K562 (cell line): ENCODE measurements around the gene OXLD1. TPM values are rescaled to one million over a fixed set of nuclear protein-coding genes. Genes with fewer than 3 reads are reported as not detected.

Experiments
- ATAC-seq: fragments of 200-7000 bp; cut with Tn5 transposase; 3 replicates; pipeline ENCODE4 v1.9.1; 2020; ENCODE audit warnings: moderate library complexity
- BruUV-seq: library from RNA; stranded (reverse); fragments of 400-500 nt; replicated peaks from 2 replicates; lab custom pipeline; 2021; lab: Mats Ljungman, UMichigan
- CTCF ChIA-PET: fragments of 300-600 bp; formaldehyde crosslinking; extraction: SDS; loops from one replicate; lab custom pipeline; 2021; ENCODE audit warnings: low intra/inter-chr PET ratio; lab: Yijun Ruan, JAX
- POLR2A ChIA-PET: fragments of 300-600, 350-650 bp; sonication (Branson Sonifier 250); formaldehyde crosslinking; extraction: SDS; loops from one replicate; lab custom pipeline; 2021; ENCODE audit warnings: antibody characterized with exemption, inconsistent platforms; lab: Yijun Ruan, JAX
- DNase-seq, 4 experiments: peaks; one replicate each; pipeline versions ENCODE4 v3.0.0 to v3.0.0-alpha.2; 2011 to 2018; ENCODE audit warnings: low spot score in 3 of 4, mixed read lengths in 3 of 4; ENCODE audit errors: extremely low read depth in 1 of 4
- FAIRE-seq: peaks from 2 replicates; lab custom pipeline; 2011; peaks lifted over from hg19 to GRCh38; lab: Jason Lieb, UNC
- H2AFZ ChIP-seq: 2 replicates; pipeline ENCODE4 v1.6.0; 2011; ENCODE audit warnings: low read depth, low read length, control low read depth, inconsistent platforms
- H3K27ac ChIP-seq: fragments of 200-600 bp; 3 replicates; pipeline ENCODE4 v1.8.0; 2011; ENCODE audit warnings: low read depth, mild to moderate bottlenecking, control low read depth, inconsistent platforms, low read length, moderate library complexity, mixed read lengths; ENCODE audit errors: extremely low read depth
- H3K27me3 ChIP-seq, 2 experiments: fragments of 300-600 bp in 1 of 2; 2 replicates in 1 of 2; 3 replicates in 1 of 2; pipeline versions ENCODE4 v1.6.0 to v1.8.0; 2011; ENCODE audit warnings: inconsistent platforms in 2 of 2, low read length in 2 of 2, mild to moderate bottlenecking in 1 of 2, mixed read lengths in 1 of 2, moderate library complexity in 1 of 2; ENCODE audit not compliant: control insufficient read depth in 2 of 2, insufficient read depth in 2 of 2
- H3K36me3 ChIP-seq: fragments of 300-600 bp; 3 replicates; pipeline ENCODE4 v1.8.0; 2011; ENCODE audit warnings: mild to moderate bottlenecking, low read length, inconsistent platforms; ENCODE audit not compliant: control insufficient read depth, insufficient read depth
- H3K4me1 ChIP-seq, 2 experiments: fragments of 200-600 bp in 1 of 2; replicated peaks in 1 of 2; 2 replicates in 1 of 2; 3 replicates in 1 of 2; pipeline versions ENCODE4 v1.5.1 to v1.8.0; 2011; ENCODE audit warnings: inconsistent platforms in 2 of 2, low read length in 2 of 2, mild to moderate bottlenecking in 1 of 2, mixed read lengths in 1 of 2, moderate library complexity in 1 of 2; ENCODE audit not compliant: control insufficient read depth in 2 of 2, insufficient read depth in 2 of 2
- H3K4me2 ChIP-seq: 2 replicates; pipeline ENCODE4 v1.6.1; 2011; ENCODE audit warnings: low read length, control low read depth, inconsistent platforms, mixed read lengths; ENCODE audit not compliant: insufficient read depth
- H3K4me3 ChIP-seq: fragments of 200-600 bp; sonication (generic), shearing (Covaris generic); 2 replicates; pipeline ENCODE4 v1.5.1; 2016; ENCODE audit warnings: control low read depth, inconsistent platforms
- H3K79me2 ChIP-seq: fragments of 200-600 bp; 3 replicates; pipeline ENCODE4 v1.8.0; 2011; ENCODE audit warnings: low read length, inconsistent platforms; ENCODE audit not compliant: control insufficient read depth, insufficient read depth
- H3K9ac ChIP-seq, 2 experiments: 2 replicates each; pipeline versions ENCODE4 v1.6.0 to v1.6.1; 2011; ENCODE audit warnings: low read depth in 2 of 2, low read length in 2 of 2, control low read depth in 1 of 2, inconsistent platforms in 1 of 2, mild to moderate bottlenecking in 1 of 2, mixed read lengths in 1 of 2; ENCODE audit not compliant: insufficient read depth in 1 of 2
- H3K9me1 ChIP-seq: one replicate; pipeline ENCODE4 v1.6.0; 2011; ENCODE audit warnings: inconsistent platforms, mild to moderate bottlenecking, low read length, moderate library complexity; ENCODE audit not compliant: control insufficient read depth, insufficient read depth
- H3K9me3 ChIP-seq: replicated peaks from 2 replicates; pipeline ENCODE4 v1.5.1; 2011; ENCODE audit warnings: low read depth, low read length, inconsistent platforms; ENCODE audit not compliant: control insufficient read depth, insufficient read depth
- H4K20me1 ChIP-seq: replicated peaks from 2 replicates; pipeline ENCODE4 v1.6.1; 2011; ENCODE audit warnings: low read length, inconsistent platforms, mixed read lengths; ENCODE audit not compliant: control insufficient read depth, insufficient read depth
- BHLHE40 ChIP-seq: IDR thresholded peaks from 2 replicates; pipeline ENCODE4 v1.6.1; 2011; ENCODE audit warnings: low read length, improper control_type of control experiment
- CREB1 ChIP-seq, 2 experiments: sonication (generic) in 1 of 2; formaldehyde crosslinking in 1 of 2; IDR thresholded peaks; 2 replicates each; pipeline versions ENCODE4 v1.6.1 to v1.8.0; 2012 to 2022; ENCODE audit warnings: inconsistent platforms in 1 of 2, mild to moderate bottlenecking in 1 of 2, missing genetic modification reagents in 1 of 2, moderate library complexity in 1 of 2
- DIDO1 ChIP-seq: fragments of 450-650 bp; IDR thresholded peaks from 2 replicates; pipeline ENCODE4 v1.6.1; 2016; ENCODE audit warnings: low read depth, missing biosample characterization, missing genetic modification characterization
- DLX4 ChIP-seq: fragments of 250-450 bp; sonication (Bioruptor Pico); IDR thresholded peaks from 2 replicates; pipeline ENCODE4 v1.6.1; 2021; ENCODE audit warnings: mild to moderate bottlenecking
- HNRNPL ChIP-seq: fragments of 200-400 bp; formaldehyde crosslinking; IDR thresholded peaks from 2 replicates; pipeline ENCODE4 v1.6.1; 2017; ENCODE audit warnings: low read depth, mild to moderate bottlenecking, low read length
- IFI16 ChIP-seq: fragments of 250-450 bp; sonication (Bioruptor Pico); IDR thresholded peaks from 2 replicates; pipeline ENCODE4 v2.1.2; 2022; ENCODE audit warnings: mild to moderate bottlenecking, inconsistent platforms
- KLF10 ChIP-seq: fragments of 250-450 bp; sonication (Bioruptor Pico); IDR thresholded peaks from 2 replicates; pipeline ENCODE4 v1.6.1; 2021; ENCODE audit warnings: matching md5 sums
- NFXL1 ChIP-seq: fragments of 450-650 bp; formaldehyde crosslinking; IDR thresholded peaks from 2 replicates; pipeline ENCODE4 v1.4.0; 2021; ENCODE audit warnings: mild to moderate bottlenecking
- NR1H2 ChIP-seq: sonication (generic); formaldehyde crosslinking; IDR thresholded peaks from 2 replicates; pipeline ENCODE4 v1.4.0; 2020; ENCODE audit warnings: mild to moderate bottlenecking, missing genetic modification reagents
- POLR2G ChIP-seq: fragments of 200-400 bp; formaldehyde crosslinking; IDR thresholded peaks from 2 replicates; pipeline ENCODE4 v1.6.1; 2017; ENCODE audit warnings: low read depth, mild to moderate bottlenecking, antibody characterized with exemption, low read length, moderate library complexity
- RB1 ChIP-seq: fragments of 450-650 bp; IDR thresholded peaks from 2 replicates; pipeline ENCODE4 v1.6.1; 2017; ENCODE audit warnings: low read depth, mild to moderate bottlenecking
- RBFOX2 ChIP-seq: fragments of 200-400 bp; formaldehyde crosslinking; IDR thresholded peaks from 2 replicates; pipeline ENCODE4 v1.6.1; 2017; ENCODE audit warnings: low read depth, mild to moderate bottlenecking, low read length, moderate library complexity
- SIX5 ChIP-seq, 2 experiments: IDR thresholded peaks; 2 replicates each; pipeline ENCODE4 v1.6.1; 2011; ENCODE audit warnings: low read length in 2 of 2, borderline replicate concordance in 1 of 2, low read depth in 1 of 2, mild to moderate bottlenecking in 1 of 2, moderate library complexity in 1 of 2; ENCODE audit not compliant: insufficient read depth in 1 of 2
- STAT5A ChIP-seq: IDR thresholded peaks from 2 replicates; pipeline ENCODE4 v1.6.1; 2012; ENCODE audit warnings: low read length, inconsistent platforms, borderline replicate concordance
- ZNF121 ChIP-seq: sonication (generic); formaldehyde crosslinking; conservative IDR thresholded peaks from 2 replicates; pipeline ENCODE4 v1.8.0; 2022; ENCODE audit warnings: missing genetic modification reagents
- ZNF23 ChIP-seq: fragments of 250-450 bp; sonication (Bioruptor Pico); IDR thresholded peaks from 2 replicates; pipeline ENCODE4 v1.4.0; 2020; ENCODE audit warnings: mild to moderate bottlenecking
- ZNF274 ChIP-seq: IDR thresholded peaks from 2 replicates; pipeline ENCODE4 v1.6.1; 2011; ENCODE audit warnings: low read depth, mild to moderate bottlenecking, low read length, moderate library complexity, borderline replicate concordance
- WGBS: fragments of 100-300 bp; shearing (Covaris generic); methylation state at CpG from one replicate; pipeline ENCODE4 v1.1.6; 2016; ENCODE audit warnings: low coverage, mixed read lengths; ENCODE audit not compliant: insufficient coverage; ENCODE audit errors: missing lambda C conversion rate; 5-methylcytosine and 5-hydroxymethylcytosine counted together
- in situ Hi-C: fragments of 300-500 bp; cut with MboI; formaldehyde crosslinking; loops from 4 replicates; pipeline ENCODE4 v1.15.0; 2018; ENCODE audit warnings: inconsistent platforms, mixed read lengths
- intact Hi-C: fragments of 100-400 bp; cut with micrococcal nuclease; formaldehyde crosslinking; loops from 2 replicates; pipeline ENCODE4 v1.14.2; 2022
- polyA plus RNA-seq, 8 experiments: library from polyadenylated mRNA; depleted of rRNA in 4 of 8; stranded (reverse) in 5 of 8; unstranded in 3 of 8; fragments of >200 nt; fragmentation: Nextera tagmentation in 2 of 8; fragmentation: Illumina TruSeq in 1 of 8; extraction: Ambion mirVana in 2 of 8; extraction: Trizol in 1 of 8; gene quantifications; 2 replicates each; pipeline versions ENCODE4 v1.2.1 to v1.2.3, GENCODE V29; 2011 to 2014; ENCODE audit warnings: inconsistent platforms in 1 of 8, missing spikeins in 1 of 8
- total RNA-seq, 7 experiments: library from RNA; depleted of rRNA in 6 of 7; stranded (reverse); fragments of >200 nt in 6 of 7; fragmentation: Illumina TruSeq in 2 of 7; extraction: Trizol in 2 of 7; gene quantifications; 2 replicates each; pipeline versions ENCODE4 v1.2.1 to v1.2.3, GENCODE V29; 2011 to 2021; ENCODE audit warnings: low replicate concordance in 1 of 7
- TF ChIP-seq, protein P1 (sequence below): sonication (generic); formaldehyde crosslinking; IDR thresholded peaks from 2 replicates; pipeline ENCODE4 v1.8.0; 2022; ENCODE audit warnings: missing genetic modification reagents, mild to moderate bottlenecking, borderline replicate concordance
- TF ChIP-seq, protein P2 (sequence below), 2 experiments: IDR thresholded peaks; 2 replicates each; pipeline ENCODE4 v1.6.1; 2011; ENCODE audit warnings: borderline replicate concordance in 1 of 2, control low read depth in 1 of 2, low read depth in 1 of 2, low read length in 1 of 2, mild to moderate bottlenecking in 1 of 2, mixed read lengths in 1 of 2, moderate library complexity in 1 of 2; ENCODE audit not compliant: insufficient read depth in 1 of 2, insufficient read length in 1 of 2, poor library complexity in 1 of 2, severe bottlenecking in 1 of 2; ENCODE audit errors: extremely low read depth in 1 of 2

The OXLD1 gene
- total and polyA plus RNA-seq, 9 of the 15 experiments (the other 6 are each of a cell fraction or from before 2014, with no cell fraction given), result 4.4 to 115 (median 29.3) TPM

DNA sequence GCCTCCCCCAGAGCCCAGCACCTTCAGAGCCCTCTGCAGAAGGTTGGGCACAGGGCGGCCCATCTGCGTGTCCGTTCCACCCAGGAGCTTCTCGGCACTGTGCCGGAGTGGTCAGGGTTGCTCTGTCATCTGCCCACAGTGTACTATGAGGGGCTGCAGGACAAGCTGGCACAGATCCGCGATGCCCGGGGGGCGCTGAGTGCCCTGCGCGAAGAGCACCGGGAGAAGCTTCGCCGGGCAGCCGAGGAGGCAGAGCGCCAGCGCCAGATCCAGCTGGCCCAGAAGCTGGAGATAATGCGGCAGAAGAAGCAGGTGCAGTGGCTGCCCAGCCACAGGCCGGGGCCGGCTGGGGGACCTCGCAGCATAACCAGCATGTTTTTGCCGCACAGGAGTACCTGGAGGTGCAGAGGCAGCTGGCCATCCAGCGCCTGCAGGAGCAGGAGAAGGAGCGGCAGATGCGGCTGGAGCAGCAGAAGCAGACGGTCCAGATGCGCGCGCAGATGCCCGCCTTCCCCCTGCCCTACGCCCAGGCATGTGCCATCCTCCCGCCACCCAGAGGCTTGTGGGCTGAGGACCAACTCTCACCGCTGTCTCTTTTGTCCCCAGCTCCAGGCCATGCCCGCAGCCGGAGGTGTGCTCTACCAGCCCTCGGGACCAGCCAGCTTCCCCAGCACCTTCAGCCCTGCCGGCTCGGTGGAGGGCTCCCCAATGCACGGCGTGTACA, 30.0 kb upstream of the OXLD1 start:
- H3K4me2 ChIP-seq, result no peak overlapping the region
- DNase-seq, result no peak
- intact Hi-C loops (no loop called here), in situ Hi-C loops (no loop called here)
- ChIA-PET CTCF (no interaction called here), POLR2A (interaction anchor here (0.7 to 2.4 kb wide), 3 partner anchors 12 to 255 kb away, joined by 3 to 24 read pairs (median 3); partner anchors contain the start of genes ARL16 and HGS)
- BruUV-seq, result no TSS peak
- no peaks in the 10 kb centered on the region for H3K27me3 ChIP-seq
- no peak for ATAC-seq
- no peak overlapping the region for H3K27ac ChIP-seq
- WGBS, result 98% methylated on average over 31 of the region's 40 CpGs
- H3K9me1 ChIP-seq, result no peaks in the 10 kb centered on the region
- peaks cover 96% of the 10 kb centered on the region for H3K36me3 ChIP-seq
- peaks cover 8% of the 10 kb centered on the region for H4K20me1 ChIP-seq
- H3K79me2 ChIP-seq, result peaks cover 12% of the 10 kb centered on the region
- H3K4me1 ChIP-seq, result peaks cover 6 to 52% of the 10 kb centered on the region in 2 experiments; a peak in 4 of 5 replicates
- no peak for FAIRE-seq
- H2AFZ ChIP-seq, result no peak overlapping the region
- H3K9ac ChIP-seq, result no peak overlapping the region
- no peaks in the 10 kb centered on the region for H3K9me3 ChIP-seq
- H3K4me3 ChIP-seq, result no peak overlapping the region
- no peak for TF ChIP-seq DIDO1 (tag)
- TF ChIP-seq DLX4 (CRISPR knock-in tag), result no peak
- TF ChIP-seq NR1H2 (CRISPR knock-in tag), result no peak
- no peak for TF ChIP-seq NFXL1 (CRISPR knock-in tag)
- no peak for TF ChIP-seq ZNF274
- TF ChIP-seq BHLHE40, result no peak
- TF ChIP-seq KLF10 (CRISPR knock-in tag), result no peak
- TF ChIP-seq ZNF121 (CRISPR knock-in tag), result no peak
- no peak for TF ChIP-seq CREB1 (IDR thresholded peaks at IDR 0.05)
- no peak for TF ChIP-seq CREB1 (CRISPR knock-in tag; IDR thresholded peaks at IDR 0.05)
- TF ChIP-seq RBFOX2, result peak; percentile 57
- TF ChIP-seq, protein P1, sequence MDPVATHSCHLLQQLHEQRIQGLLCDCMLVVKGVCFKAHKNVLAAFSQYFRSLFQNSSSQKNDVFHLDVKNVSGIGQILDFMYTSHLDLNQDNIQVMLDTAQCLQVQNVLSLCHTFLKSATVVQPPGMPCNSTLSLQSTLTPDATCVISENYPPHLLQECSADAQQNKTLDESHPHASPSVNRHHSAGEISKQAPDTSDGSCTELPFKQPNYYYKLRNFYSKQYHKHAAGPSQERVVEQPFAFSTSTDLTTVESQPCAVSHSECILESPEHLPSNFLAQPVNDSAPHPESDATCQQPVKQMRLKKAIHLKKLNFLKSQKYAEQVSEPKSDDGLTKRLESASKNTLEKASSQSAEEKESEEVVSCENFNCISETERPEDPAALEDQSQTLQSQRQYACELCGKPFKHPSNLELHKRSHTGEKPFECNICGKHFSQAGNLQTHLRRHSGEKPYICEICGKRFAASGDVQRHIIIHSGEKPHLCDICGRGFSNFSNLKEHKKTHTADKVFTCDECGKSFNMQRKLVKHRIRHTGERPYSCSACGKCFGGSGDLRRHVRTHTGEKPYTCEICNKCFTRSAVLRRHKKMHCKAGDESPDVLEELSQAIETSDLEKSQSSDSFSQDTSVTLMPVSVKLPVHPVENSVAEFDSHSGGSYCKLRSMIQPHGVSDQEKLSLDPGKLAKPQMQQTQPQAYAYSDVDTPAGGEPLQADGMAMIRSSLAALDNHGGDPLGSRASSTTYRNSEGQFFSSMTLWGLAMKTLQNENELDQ (CRISPR knock-in tag), result no peak
- no peak for TF ChIP-seq SIX5 (IDR thresholded peaks at IDR 0.05; ENCODE audit: borderline replicate concordance in 1 of 2, insufficient read depth in 1 of 2, low read depth in 1 of 2, low read length in 2 of 2)
- TF ChIP-seq RB1, result no peak
- TF ChIP-seq STAT5A, result no peak
- TF ChIP-seq POLR2G, result peak; percentile 70
- TF ChIP-seq HNRNPL, result peak; percentile 78; the same call in 1 of the 2 replicates
- TF ChIP-seq, protein P2, sequence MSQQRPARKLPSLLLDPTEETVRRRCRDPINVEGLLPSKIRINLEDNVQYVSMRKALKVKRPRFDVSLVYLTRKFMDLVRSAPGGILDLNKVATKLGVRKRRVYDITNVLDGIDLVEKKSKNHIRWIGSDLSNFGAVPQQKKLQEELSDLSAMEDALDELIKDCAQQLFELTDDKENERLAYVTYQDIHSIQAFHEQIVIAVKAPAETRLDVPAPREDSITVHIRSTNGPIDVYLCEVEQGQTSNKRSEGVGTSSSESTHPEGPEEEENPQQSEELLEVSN (IDR thresholded peaks at IDR 0.05; ENCODE audit: borderline replicate concordance in 1 of 2, extremely low read depth in 1 of 2, insufficient read depth in 1 of 2, insufficient read length in 1 of 2, low read depth in 1 of 2, low read length in 1 of 2, poor library complexity in 1 of 2, severe bottlenecking in 1 of 2), result no peak
- no peak for TF ChIP-seq IFI16 (CRISPR knock-in tag)
- TF ChIP-seq ZNF23 (CRISPR knock-in tag), result no peak
